SU-DHL-6 (cell line): ENCODE data around the gene HGFAC.

ENCODE experiments used
- H2AFZ ChIP-seq: fragments of 200-600 bp; sonication (generic); 2 replicates; pipeline ENCODE4 v1.6.1; 2014; ENCODE audit warnings: low read depth, mild to moderate bottlenecking, moderate library complexity, mixed read lengths, antibody characterized with exemption, low read length; ENCODE audit not compliant: severe bottlenecking
- H3F3A ChIP-seq: fragments of 200-600 bp; shearing (Covaris generic); 2 replicates; pipeline ENCODE4 v1.6.0; 2016; ENCODE audit warnings: antibody characterized with exemption, mild to moderate bottlenecking; ENCODE audit not compliant: insufficient read depth
- H3K27ac ChIP-seq: fragments of 200-600 bp; sonication (generic); 2 replicates; pipeline ENCODE4 v1.5.1; 2016; ENCODE audit warnings: low read depth, mild to moderate bottlenecking, low read length, moderate library complexity, mixed read lengths
- H3K27me3 ChIP-seq: fragments of 200-600 bp; sonication (generic), shearing (Covaris generic); 2 replicates; pipeline ENCODE4 v1.6.0; 2014; ENCODE audit warnings: mild to moderate bottlenecking, low read length
- H3K36me3 ChIP-seq: fragments of 200-600 bp; sonication (generic); 2 replicates; pipeline ENCODE4 v1.6.1; 2014; ENCODE audit warnings: mild to moderate bottlenecking, low read length, mixed read lengths
- H3K4me2 ChIP-seq: fragments of 300-600, 200-600 bp; shearing (Covaris generic), sonication (generic); 2 replicates; pipeline ENCODE4 v1.6.0; 2014; ENCODE audit warnings: low read length, low read depth, mild to moderate bottlenecking; ENCODE audit not compliant: poor library complexity, severe bottlenecking
- H3K4me3 ChIP-seq: fragments of 200-600 bp; sonication (generic); 2 replicates; pipeline ENCODE4 v1.5.1; 2014; ENCODE audit warnings: antibody characterized with exemption, low read length, mild to moderate bottlenecking, mixed read lengths; ENCODE audit not compliant: insufficient read depth, poor library complexity, severe bottlenecking
- H3K79me2 ChIP-seq: fragments of 200-600 bp; sonication (generic); 2 replicates; pipeline ENCODE4 v1.6.1; 2014; ENCODE audit warnings: mild to moderate bottlenecking, low read length, moderate library complexity; ENCODE audit not compliant: insufficient read depth
- H3K9ac ChIP-seq: fragments of 200-600 bp; sonication (generic); 2 replicates; pipeline ENCODE4 v1.7.0; 2014; ENCODE audit warnings: mild to moderate bottlenecking, low read length
- H3K9me2 ChIP-seq: fragments of 200-600 bp; sonication (generic); replicated peaks from 2 replicates; pipeline ENCODE4 v1.6.1; 2014; ENCODE audit warnings: low read length; ENCODE audit not compliant: insufficient read depth
- H3K9me3 ChIP-seq: fragments of 200-600 bp; sonication (generic); 2 replicates; pipeline ENCODE4 v1.6.1; 2014; ENCODE audit warnings: low read length, mixed read lengths; ENCODE audit not compliant: insufficient read depth
- H4K20me1 ChIP-seq: fragments of 200-600 bp; sonication (generic); 2 replicates; pipeline ENCODE4 v1.6.1; 2014; ENCODE audit warnings: low read depth, mild to moderate bottlenecking, antibody characterized with exemption, low read length, moderate library complexity, mixed read lengths
- EZH2phosphoT487 ChIP-seq: fragments of 200-600 bp; sonication (generic), shearing (Covaris generic); conservative IDR thresholded peaks from 2 replicates; pipeline ENCODE4 v1.6.1; 2018; ENCODE audit warnings: mild to moderate bottlenecking, antibody characterized with exemption, low read length, moderate library complexity, mixed read lengths
- TF ChIP-seq, protein P1 (sequence below): fragments of 200-600 bp; sonication (generic); IDR thresholded peaks from one replicate; pipeline ENCODE4 v1.5.1; 2017; ENCODE audit warnings: antibody characterized with exemption, mild to moderate bottlenecking, low read length, moderate library complexity; ENCODE audit not compliant: insufficient read depth, poor library complexity, severe bottlenecking

HGFAC gene

DNA sequence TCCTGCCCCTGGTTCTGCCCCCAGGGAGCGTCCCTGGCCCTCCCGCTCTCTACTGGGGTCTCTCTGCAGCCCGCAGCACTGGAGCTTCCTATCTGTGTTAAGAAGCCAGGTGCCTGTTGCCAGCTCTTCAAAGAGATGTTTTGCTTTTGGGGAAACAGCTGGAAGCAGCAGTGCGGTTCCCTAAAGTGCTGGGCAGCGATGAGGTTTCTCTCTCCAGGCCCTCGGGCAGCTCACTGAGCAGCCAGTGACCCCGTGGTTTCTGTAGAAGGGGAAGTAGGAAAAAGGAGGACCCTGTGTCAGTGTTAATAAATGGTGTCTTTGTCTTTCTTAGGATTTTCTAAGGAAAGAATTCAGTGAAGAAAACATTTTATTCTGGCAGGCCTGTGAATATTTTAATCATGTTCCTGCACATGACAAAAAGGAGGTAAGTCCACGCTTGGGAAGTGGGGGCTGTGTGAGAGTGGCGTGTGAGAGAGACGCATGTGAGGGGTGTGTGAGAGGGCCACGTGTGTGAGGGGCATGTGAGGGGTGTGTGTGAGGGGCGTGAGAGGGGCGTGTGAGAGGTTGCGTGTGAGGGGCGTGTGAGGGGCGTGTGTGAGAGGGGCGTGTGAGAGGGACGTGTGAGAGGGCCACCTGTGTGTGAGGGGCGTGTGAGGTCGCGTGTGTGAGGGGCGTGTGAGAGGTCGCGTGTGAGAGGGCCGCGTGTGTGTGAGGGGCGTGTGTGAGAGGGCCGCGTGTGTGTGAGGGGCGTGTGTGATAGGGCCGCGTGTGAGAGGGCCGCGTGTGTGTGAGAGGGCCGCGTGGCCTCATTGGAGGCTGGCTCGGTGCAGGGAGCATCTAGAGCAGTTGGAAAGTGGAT is 27.1 kb upstream of the HGFAC start:
- no peaks in the 10 kb centered on the region for H3K9me2 ChIP-seq
- no peaks in the 10 kb centered on the region for H4K20me1 ChIP-seq
- no peaks in the 10 kb centered on the region for H3K79me2 ChIP-seq
- TF ChIP-seq EZH2phosphoT487, result no peak
- TF ChIP-seq, protein P1, sequence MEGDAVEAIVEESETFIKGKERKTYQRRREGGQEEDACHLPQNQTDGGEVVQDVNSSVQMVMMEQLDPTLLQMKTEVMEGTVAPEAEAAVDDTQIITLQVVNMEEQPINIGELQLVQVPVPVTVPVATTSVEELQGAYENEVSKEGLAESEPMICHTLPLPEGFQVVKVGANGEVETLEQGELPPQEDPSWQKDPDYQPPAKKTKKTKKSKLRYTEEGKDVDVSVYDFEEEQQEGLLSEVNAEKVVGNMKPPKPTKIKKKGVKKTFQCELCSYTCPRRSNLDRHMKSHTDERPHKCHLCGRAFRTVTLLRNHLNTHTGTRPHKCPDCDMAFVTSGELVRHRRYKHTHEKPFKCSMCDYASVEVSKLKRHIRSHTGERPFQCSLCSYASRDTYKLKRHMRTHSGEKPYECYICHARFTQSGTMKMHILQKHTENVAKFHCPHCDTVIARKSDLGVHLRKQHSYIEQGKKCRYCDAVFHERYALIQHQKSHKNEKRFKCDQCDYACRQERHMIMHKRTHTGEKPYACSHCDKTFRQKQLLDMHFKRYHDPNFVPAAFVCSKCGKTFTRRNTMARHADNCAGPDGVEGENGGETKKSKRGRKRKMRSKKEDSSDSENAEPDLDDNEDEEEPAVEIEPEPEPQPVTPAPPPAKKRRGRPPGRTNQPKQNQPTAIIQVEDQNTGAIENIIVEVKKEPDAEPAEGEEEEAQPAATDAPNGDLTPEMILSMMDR, result no peak
- H3K27ac ChIP-seq, result no peak overlapping the region
- H3K9me3 ChIP-seq, result no peaks in the 10 kb centered on the region
- no peaks in the 10 kb centered on the region for H3K36me3 ChIP-seq
- no peak overlapping the region for H3K9ac ChIP-seq
- no peak overlapping the region for H3K4me2 ChIP-seq
- H2AFZ ChIP-seq, result no peak overlapping the region
- no peaks in the 10 kb centered on the region for H3K27me3 ChIP-seq
- no peak overlapping the region for H3K4me3 ChIP-seq
- no peaks in the 10 kb centered on the region for H3F3A ChIP-seq

DNA sequence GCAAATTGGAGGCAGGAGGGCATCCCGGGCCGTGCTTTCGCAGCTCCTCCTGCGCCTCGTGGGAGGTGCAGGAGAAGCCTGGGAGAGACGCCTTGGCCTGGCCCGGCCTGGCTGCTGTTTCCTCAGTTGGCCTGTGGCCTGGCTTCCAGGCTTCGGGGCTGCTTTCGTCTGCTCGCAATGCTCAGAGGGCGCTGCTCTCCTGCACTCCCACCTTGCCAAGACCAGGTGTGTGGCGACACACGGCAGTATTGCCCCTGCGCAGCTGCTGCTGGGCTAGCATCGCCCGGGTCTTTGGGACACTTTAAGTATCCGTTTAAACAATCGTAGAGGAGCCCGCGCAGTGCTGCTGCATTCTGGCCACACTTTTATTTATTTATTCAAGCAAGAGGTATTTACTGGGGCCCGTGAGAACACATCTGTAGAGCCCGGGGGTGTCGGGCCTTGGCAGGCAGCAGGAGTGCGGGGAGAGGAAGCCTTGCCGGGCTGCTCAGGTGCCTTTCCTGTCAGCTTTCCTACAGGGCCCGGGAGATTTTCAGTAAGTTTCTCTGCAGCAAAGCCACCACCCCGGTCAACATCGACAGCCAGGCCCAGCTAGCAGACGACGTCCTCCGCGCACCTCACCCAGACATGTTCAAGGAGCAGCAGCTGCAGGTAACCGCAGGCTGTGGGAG is 26.2 kb upstream of the HGFAC start:
- H3K36me3 ChIP-seq, result no peaks in the 10 kb centered on the region
- no peaks in the 10 kb centered on the region for H3K9me3 ChIP-seq
- no peaks in the 10 kb centered on the region for H3K79me2 ChIP-seq
- no peak overlapping the region for H2AFZ ChIP-seq
- no peak overlapping the region for H3K4me2 ChIP-seq
- no peaks in the 10 kb centered on the region for H3F3A ChIP-seq
- no peak overlapping the region for H3K9ac ChIP-seq
- H3K27ac ChIP-seq, result no peak overlapping the region
- TF ChIP-seq EZH2phosphoT487, result no peak
- H3K27me3 ChIP-seq, result no peaks in the 10 kb centered on the region
- H3K4me3 ChIP-seq, result no peak overlapping the region
- H4K20me1 ChIP-seq, result no peaks in the 10 kb centered on the region
- no peaks in the 10 kb centered on the region for H3K9me2 ChIP-seq

DNA sequence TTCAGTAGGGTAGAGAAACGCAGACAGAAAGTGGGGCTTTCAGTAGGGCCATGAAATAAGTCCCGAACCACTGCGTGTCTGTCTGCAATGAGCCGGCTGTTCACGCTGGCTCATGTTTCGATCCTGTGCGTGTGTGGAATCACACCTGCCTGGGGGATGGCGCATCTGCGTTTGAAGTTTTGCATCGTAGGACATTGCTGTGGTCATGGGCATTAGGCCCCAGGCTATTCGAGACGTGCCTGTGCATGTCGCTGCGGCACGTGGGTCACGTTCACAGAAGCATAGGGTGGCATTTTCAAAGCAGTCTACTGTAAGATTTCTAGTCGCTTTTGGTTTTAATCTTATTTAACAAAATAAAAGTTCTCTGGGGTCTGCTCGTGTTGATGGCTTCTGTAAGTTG is 25.5 kb upstream of the HGFAC start:
- TF ChIP-seq EZH2phosphoT487, result no peak
- TF ChIP-seq, protein P1, result no peak
- no peak overlapping the region for H2AFZ ChIP-seq
- H3K27me3 ChIP-seq, result no peaks in the 10 kb centered on the region
- no peaks in the 10 kb centered on the region for H3K79me2 ChIP-seq
- no peaks in the 10 kb centered on the region for H3K36me3 ChIP-seq
- no peak overlapping the region for H3K9ac ChIP-seq
- H3K4me3 ChIP-seq, result no peak overlapping the region
- no peak overlapping the region for H3K4me2 ChIP-seq
- H3K27ac ChIP-seq, result no peak overlapping the region
- no peaks in the 10 kb centered on the region for H3K9me3 ChIP-seq
- no peaks in the 10 kb centered on the region for H3K9me2 ChIP-seq
- no peaks in the 10 kb centered on the region for H3F3A ChIP-seq
- no peaks in the 10 kb centered on the region for H4K20me1 ChIP-seq

DNA sequence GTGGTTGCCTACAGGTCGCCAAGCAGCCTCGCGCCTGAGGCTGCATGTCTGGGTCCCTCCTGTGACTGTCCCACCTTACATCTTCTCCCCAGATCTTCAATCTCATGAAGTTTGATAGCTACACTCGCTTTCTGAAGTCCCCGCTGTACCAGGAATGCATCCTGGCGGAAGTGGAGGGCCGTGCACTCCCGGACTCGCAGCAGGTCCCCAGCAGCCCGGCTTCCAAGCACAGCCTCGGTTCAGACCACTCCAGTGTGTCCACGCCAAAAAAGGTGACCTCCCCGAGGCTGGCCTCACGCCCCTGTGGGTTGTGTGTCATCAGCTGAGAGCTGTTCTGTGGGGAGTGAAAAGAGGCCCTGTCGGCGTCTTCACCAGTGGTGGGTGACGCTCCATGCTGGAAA is 24.9 kb upstream of the HGFAC start:
- Histone ChIP-seq H3K27ac (no peak overlapping the region), H3K36me3 (no peaks in the 10 kb centered on the region)

More for the DNA sequence above, 24.9 kb upstream of the HGFAC start:
- H3K27me3 ChIP-seq, result no peaks in the 10 kb centered on the region
- no peak overlapping the region for H3K9ac ChIP-seq
- H3K4me2 ChIP-seq, result no peak overlapping the region
- no peaks in the 10 kb centered on the region for H3K9me2 ChIP-seq
- no peak overlapping the region for H2AFZ ChIP-seq
- no peak overlapping the region for H3K4me3 ChIP-seq
- H3K79me2 ChIP-seq, result no peaks in the 10 kb centered on the region
- H3K9me3 ChIP-seq, result no peaks in the 10 kb centered on the region
- H4K20me1 ChIP-seq, result no peaks in the 10 kb centered on the region
- no peak for TF ChIP-seq EZH2phosphoT487
- TF ChIP-seq, protein P1, result no peak
- H3F3A ChIP-seq, result no peaks in the 10 kb centered on the region
